GM18870 (cell line): Measurements from ENCODE around the gene SHISAL1.

Experiments
- ATAC-seq: cut with Tn5 transposase; IDR thresholded peaks from one replicate; pipeline ENCODE4 v1.9.1; 2021; ENCODE audit warnings: moderate library complexity; ENCODE audit not compliant: unreplicated experiment

The SHISAL1 gene

GRCh38 chr22:44281768-44282637 lies 30.7 kb downstream of the SHISAL1 start:
- no peak for ATAC-seq

- ATAC-seq: no peak
These were observed 32.0 kb downstream of the SHISAL1 start for GRCh38 chr22:44280665-44281188.

GRCh38 chr22:44279069-44279360 lies 33.7 kb downstream of the SHISAL1 start:
- ATAC-seq: no peak

GRCh38 chr22:44278243-44279068 lies 34.3 kb downstream of the SHISAL1 start:
- ATAC-seq: no peak

DNA sequence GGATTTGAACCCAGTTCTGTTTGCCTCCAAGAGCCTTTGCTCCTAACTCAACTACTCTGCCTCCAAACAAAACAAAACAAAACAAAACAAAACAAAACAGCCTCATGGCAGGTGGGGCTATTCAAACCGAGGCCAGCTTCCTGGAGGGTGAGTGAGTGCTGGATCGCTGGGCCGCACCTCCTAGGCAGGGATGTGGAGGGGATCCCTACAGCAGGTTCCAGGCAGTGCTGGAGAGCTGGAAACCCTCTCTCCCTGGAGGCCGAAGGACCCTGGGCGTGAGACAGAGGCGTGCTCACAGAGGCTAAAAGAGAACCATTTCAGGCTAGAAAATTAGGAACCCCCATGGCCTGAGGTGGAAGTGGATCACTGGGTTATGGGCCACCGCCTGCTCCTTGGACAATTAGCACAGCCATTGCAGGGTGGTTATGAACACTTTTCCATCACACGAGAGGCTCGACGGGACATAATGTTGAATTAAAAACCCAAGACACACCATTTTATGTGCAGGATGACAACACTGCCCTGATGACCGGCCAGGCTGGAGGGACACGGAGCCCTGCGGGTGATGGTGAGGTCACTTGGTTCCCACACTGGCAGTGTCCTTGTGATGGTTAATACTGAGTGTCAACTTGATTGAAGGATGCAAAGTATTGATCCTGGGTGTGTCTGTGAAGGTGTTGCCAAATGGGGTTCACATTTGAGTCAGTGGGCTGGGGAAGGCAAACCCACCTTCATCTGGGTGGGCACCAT lies 35.2 kb downstream of the SHISAL1 start:
- ATAC-seq: no peak

GRCh38 chr22:44276706-44277356 lies 35.9 kb downstream of the SHISAL1 start:
- ATAC-seq: no peak

DNA sequence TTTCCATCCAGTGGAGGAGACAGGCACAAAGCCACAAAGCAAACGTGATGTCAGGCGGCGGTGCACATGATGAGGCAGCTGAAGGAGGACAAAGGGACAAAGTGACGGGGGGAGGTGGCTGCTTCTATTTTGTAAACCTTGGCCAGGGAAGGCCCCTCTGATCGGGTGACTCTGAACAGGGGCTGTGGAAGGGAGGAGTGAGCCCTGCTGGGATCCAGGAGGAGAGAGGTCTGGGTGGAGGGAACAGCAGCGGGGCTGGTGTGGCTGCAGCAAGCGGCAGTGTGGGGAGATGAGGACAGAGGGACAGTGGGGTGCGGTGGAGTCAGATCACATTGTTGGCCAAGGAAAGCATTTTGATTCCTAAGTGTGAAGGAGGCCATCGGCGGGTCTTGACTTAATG lies 36.7 kb downstream of the SHISAL1 start:
- ATAC-seq: no peak

- ATAC-seq: no peak
These were observed 37.1 kb downstream of the SHISAL1 start for GRCh38 chr22:44275631-44275995.

- ATAC-seq: no peak
These were observed 37.7 kb downstream of the SHISAL1 start for GRCh38 chr22:44274918-44275630.

DNA sequence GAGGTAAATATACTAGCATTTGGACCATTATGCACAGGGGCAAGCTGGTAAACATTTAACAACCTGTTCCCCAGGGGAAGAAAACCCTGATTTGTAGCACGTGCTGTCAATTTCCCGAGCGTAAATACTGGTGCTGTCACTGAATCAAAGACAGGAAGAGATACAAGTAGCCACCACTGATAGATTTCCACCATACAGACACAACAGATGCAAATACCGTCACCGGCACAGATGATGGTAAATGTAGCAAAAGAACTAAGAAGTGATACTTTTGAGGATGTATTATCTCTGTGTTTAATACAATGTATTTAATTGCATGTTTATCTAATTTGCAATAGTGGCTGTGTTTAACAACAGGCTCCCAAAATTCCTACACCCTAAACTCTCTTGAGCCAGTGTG lies 39.6 kb downstream of the SHISAL1 start:
- ATAC-seq: no peak

DNA sequence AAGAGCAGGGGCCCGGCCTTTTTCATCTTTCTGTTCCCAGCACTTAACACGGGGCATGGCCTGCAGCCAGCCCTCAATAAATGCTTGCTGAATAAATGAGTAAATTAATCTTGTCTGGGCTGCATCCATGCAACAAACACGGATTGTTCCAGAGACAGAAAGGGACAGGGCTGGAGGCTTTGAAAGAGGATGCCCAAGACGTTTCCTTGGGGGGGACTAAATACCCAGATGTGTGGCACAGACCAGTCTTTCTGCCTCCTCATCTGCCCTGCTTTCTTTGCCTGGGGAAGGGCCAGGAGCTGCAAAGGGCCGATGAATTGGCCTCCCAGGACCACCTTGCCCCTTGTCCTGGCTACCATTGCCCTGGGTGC lies 40.4 kb downstream of the SHISAL1 start:
- no peak for ATAC-seq

DNA sequence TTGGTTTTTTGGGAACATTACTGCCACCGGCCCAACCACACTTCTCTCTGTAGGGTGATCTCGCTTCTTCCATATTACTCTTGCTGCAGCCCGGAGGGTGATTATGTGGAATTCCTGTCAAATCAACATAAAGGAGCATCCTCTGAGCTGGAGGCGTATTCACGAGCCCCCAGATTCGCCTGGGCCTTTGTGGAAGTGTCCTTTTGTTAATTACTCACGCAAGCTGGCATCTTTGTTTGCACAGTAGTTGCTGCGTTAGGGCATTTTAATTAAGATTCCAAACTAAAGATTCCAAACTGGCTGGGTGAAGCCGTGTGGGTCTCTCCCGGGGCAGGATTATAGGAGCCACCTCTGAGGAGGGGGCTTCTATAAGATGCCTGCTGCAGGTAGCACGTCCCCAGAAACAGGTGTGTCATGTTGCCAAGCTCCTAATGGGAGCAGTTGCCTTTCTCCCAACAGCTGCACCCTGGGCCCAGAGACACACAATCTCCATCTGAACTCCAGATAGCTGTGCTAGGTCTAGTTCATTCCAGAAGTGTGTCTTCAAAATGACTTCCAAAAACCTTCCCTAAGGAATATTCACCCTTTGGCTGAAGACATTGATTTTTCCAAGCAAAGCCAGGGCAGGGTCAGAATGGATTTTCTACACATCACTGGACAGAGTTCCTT lies 40.9 kb downstream of the SHISAL1 start:
- ATAC-seq: no peak

- no peak for ATAC-seq
These were observed 41.7 kb downstream of the SHISAL1 start for GRCh38 chr22:44271010-44271500.

DNA sequence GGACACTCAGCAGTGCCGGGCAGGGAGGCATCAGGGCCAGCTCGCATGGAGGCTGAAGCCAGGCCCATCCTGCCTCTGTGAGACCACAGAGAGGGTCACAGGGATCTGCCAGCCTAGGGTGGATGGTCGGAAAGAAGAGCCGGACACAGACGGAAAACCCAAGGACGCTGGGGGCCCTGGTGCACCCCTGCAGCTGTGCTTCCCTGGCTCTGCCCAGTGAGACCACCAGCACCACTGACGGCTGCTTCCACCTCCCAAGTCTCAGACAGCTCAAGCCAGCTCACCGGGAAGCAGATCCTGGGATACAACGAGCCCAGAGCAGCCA lies 42.2 kb downstream of the SHISAL1 start:
- ATAC-seq: no peak

DNA sequence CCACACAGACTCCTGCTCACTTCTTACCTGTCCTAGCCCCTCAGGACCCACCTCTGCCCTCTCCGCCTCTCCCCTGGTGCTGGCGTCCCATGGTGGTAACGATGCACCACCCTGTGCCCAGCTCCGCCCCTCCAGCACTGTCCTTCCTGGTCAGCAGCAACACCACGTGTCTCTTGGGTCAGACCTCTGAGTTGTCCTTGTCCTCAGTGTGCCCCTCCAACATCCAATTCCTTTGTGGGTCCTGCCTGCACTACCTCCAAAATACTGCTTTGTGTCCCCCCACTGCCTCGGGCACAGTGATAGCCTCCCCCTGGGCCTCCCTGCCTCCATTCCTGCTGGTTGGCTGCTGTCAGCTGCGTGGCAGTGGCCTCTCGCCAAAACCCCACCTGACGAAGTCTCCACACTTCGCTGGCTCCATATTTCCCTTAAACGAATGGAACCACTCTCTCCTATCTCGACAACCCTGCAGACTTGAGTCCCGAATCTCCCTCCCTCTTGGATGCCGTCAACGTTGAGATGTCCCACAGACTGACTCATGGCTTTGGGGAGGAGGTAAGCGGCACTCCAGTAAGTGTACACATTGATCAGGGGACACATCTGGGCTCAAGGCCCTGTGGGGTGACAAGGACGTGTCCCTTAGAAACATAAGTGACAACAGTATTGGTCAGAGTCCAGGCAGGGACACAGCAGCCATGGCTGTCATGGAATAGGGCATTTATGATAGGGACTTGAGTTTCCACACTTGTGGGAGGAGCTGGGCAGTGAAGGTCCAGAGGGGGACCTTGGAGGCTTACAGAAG lies 42.8 kb downstream of the SHISAL1 start:
- ATAC-seq: no peak

- ATAC-seq: no peak
These were observed 43.6 kb downstream of the SHISAL1 start for GRCh38 chr22:44269117-44269498.

DNA sequence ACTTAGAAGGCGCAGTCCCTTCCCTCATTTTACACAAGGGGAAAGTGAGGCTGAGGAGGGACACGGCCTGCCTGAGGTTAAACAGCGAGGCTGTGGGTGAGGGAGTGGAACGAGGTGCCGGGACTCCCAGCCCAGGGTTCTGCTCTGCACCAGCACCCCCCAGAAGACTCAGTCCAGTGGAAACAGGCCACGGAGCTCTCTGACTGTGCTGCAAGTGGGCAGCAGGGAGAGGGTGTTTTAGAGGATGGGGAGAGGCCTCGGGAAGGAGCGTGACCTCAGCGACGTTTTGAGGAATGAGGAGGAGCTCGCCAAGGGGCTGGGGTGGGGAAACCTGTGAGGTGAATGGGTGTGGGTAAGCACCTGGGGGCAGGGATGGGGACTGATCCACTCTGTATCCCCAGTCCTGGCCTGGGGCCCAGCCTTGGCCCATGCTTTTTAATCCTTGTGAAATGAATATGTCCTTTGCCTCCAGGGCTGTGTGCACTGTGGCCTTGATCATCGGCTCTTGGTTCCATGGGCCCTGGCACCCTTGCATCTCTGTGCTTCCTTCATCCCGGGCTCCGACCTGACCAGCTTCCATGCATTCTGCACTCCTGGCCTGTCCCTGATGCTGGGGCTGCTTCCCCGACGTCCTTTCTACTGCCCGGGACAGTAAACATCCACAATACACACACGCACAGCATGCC lies 44.2 kb downstream of the SHISAL1 start:
- ATAC-seq: no peak

DNA sequence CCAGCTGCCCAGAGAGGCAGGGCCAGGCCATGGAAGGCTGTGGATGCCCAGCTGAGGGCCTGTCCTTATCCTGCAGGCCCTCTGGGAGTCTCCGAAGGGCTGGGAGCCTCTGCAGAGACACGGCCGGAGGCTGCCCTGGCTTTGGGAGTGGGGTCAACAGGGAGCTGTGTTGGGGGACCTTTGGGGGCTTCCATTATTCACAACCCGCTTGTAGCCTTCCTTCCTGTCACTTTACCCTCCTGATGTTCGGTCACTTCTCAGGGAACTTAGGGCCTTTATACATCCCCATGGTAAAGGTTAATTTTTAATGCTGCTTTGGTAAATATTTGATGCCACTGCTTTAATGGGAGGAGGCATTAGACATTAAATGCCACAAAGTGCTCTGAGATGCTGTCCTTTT lies 44.9 kb downstream of the SHISAL1 start:
- ATAC-seq: no peak
